GM19455 (cell line): ENCODE data around the gene IGF2R.
"Not testable (repeated sequence)": the region's sequence is repeated elsewhere in the genome, so short reads cannot be mapped to it uniquely, and the experiment has no call there.

Experiments
- ATAC-seq: cut with Tn5 transposase; IDR thresholded peaks from one replicate; pipeline ENCODE4 v1.9.1; 2021; ENCODE audit not compliant: unreplicated experiment

Gene IGF2R

DNA sequence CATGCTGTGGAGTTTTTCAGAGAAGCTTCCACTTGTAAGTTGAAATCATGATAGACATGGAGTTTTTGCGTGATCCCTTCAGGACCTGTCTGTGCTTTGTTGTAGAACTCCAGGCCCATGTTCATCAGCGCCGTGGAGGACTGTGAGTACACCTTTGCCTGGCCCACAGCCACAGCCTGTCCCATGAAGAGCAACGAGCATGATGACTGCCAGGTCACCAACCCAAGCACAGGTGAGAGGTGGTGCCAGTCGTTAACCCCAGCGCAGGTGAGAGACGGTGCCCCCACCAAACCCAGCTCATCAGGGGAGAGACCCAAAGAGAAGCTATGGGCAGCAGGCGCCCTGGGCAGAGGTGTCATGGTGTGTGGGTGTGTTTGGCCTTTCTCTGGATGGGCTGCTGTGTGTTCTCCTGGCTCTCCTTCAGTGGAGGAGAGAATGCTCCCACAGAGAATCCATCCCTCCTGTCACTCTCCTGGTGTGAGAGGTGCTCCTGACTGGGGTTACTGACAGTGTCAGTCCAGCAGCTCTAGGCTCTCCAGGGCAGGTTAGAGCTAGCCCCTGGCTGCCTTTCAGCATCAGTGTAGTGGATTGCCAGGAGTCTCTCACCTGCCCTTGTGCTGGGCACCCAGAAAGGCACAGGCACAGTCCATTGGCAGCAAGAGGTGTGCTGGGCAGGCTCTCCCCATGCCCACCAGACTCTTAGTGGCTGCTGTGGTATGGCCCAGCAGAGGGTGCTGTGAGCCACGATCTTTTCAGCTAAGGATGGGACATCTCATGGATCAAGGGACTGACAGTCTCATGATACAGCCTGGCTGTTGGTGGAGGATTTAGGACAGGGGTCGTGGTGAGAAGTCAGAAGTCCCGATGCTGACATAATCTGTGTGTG lies 103.2 kb downstream of the IGF2R start:
- ATAC-seq = no peak

DNA sequence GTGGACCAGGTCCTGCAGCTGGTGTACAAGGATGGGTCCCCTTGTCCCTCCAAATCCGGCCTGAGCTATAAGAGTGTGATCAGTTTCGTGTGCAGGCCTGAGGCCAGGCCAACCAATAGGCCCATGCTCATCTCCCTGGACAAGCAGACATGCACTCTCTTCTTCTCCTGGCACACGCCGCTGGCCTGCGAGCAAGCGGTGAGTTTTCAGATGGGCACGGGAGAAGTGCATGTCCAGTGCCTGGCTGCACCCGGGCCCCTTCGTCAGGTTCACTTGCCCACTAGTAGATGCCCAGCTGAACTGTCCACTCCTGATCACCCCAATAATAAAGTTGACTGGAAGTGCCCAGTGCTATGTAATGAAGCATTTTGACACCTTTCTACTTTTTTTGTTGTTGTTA lies 104.4 kb downstream of the IGF2R start:
- ATAC-seq = no peak

DNA sequence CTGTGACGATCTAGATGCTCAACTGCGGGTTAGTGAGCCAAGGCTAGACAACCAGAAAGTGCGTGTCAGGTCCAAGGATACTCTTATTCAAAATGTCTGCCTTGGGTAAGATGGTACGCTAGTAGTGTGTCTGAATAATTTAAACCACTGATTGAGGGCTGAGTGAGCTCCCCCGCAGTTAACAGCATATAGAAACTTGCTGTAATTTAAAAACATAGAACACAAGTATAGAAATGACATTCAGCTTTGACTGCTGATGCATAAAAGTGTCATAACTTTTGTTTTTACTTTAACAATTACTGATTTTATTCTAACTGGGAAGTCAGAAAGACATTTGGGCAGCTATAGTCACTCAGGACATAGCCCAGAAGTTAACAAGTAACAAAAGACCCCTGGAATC lies 107.1 kb downstream of the IGF2R start:
- no peak for ATAC-seq

DNA sequence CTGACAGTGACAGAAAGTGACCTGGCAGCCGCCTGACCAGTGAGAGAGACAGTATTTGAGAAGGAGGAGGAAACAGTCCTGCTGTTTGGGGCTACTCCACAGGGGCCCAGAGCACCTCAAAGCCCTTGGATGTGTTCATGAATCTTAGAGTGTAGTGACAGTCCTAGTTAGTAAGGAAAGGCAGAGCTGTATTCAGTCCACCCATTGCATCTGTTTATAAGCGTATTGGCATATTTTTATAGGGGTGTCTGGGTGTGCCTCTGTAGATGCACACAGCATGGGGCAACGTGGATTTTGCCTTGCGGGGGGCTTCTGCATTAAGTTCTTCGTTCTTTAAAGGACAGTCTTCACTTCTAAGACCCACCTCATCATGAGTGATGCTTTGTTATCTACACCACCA lies 108.1 kb downstream of the IGF2R start:
- ATAC-seq = no peak

DNA sequence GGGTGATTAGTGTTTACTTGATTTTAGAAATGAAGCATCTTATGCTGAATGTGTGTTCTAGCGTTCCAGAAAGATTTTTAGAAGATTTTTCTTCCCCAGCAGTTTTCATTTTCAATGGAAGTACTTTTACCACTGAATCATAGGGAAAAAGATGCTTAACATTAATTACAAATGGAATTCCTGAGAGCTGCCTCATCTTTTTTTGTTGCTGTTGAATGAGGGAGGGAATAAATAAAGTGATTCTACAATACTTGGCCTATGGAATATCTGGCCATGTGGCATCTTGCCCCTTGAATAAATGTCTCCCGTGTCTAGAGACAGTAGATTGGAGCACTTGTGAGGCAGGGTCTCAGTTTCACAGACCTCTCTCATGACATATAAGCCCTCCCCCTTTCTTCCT lies 108.6 kb downstream of the IGF2R start:
- no peak for ATAC-seq

DNA sequence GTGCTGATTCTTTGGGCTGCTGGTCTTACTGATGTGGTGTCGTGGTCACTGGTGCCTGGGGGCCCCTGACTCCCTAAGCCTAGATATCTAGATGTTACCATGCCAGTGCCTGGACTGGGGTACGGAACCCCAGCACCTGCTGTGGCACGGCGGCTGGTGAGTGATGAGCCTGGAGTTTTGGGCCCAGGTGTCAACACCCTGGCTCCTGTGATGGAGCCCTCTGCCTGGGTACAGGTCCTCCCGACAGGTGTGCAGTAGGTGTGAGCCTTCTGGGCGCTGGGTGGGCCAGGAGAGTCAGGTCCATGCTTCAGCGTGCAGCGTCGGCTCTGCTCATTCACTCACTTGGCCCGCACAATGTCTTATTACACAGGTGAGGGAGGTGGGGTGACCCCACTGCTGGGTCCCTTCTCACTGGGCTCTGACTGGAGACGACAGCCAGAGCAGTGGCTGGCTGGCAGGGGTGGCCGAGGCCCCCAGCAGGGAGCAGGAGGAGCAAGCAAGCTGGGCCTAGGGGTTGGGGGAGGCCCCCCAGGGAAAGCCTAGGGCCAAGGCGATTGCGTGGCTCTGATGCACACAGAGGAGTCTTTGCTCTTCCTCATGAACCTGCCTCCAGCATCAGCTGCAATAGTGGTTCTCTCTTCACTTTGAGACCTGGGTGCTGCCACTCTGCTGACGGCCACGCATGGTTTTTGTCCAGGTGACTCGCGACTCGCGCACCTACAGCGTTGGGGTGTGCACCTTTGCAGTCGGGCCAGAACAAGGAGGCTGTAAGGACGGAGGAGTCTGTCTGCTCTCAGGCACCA lies 110.2 kb downstream of the IGF2R start:
- no peak for ATAC-seq

DNA sequence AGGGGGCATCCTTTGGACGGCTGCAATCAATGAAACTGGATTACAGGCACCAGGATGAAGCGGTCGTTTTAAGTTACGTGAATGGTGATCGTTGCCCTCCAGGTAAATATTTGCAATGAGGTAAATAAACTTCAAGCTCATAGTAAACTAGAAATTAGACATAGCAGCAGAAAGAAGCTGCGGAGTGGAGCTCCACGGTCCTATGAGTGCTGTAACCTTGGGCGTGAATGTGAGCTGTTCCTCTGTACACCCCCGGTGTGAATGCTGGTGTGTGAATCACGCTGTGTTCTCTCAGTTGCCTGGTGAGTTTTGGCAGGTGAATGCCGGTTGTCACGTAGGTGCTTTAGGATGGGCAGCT lies 110.8 kb downstream of the IGF2R start:
- ATAC-seq = no peak

DNA sequence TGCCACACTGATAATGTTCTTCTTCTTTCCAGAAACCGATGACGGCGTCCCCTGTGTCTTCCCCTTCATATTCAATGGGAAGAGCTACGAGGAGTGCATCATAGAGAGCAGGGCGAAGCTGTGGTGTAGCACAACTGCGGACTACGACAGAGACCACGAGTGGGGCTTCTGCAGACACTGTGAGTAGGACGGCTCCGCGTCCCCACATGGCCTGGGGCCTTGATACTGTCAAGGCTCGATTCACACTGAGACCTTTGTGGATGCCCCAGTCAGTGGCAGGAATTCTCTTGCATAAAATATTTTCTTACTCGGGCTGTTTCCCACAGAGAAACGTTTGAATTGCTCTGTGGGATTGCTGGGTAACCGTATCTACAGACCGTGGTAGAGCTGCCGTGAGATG lies 111.2 kb downstream of the IGF2R start:
- no peak for ATAC-seq

DNA sequence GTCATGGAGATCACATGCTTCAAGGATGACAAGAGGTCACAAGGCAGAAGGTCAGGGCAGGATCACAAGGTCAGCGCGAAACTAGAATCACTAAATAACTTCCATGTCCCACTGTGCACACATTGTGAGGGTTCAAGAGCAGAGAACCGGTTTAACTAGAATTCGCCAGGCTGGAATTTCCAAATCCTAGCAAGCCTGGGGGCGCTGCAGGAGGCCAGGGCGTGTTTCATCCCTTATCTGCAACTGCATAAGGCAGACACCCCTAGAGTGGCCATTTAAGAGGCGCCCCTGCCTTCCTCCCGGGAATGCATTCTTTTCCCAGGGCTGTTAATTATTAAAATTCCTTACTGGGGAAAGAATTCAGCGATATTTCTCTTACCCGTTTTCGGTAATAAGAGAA lies 112.5 kb downstream of the IGF2R start:
- no peak for ATAC-seq

DNA sequence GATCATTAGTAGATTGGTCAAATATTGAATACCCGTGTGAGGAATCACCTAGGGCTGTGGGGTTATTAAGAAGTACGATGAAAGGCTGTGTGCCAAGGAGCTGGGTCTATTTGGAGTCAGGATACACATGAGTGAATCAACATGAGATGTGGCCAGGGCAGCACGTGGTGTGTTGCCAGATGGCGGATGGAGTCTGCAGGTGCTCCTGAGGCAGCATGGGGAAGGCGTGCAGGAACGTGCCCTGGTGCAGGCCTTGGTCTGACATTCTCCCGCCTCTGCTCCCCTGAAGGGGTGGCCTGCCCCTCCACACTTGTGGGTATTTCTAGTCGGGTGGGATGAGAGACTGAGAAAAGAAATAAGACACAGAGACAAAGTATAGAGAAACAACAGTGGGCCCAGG lies 113.7 kb downstream of the IGF2R start:
- no peak for ATAC-seq

DNA sequence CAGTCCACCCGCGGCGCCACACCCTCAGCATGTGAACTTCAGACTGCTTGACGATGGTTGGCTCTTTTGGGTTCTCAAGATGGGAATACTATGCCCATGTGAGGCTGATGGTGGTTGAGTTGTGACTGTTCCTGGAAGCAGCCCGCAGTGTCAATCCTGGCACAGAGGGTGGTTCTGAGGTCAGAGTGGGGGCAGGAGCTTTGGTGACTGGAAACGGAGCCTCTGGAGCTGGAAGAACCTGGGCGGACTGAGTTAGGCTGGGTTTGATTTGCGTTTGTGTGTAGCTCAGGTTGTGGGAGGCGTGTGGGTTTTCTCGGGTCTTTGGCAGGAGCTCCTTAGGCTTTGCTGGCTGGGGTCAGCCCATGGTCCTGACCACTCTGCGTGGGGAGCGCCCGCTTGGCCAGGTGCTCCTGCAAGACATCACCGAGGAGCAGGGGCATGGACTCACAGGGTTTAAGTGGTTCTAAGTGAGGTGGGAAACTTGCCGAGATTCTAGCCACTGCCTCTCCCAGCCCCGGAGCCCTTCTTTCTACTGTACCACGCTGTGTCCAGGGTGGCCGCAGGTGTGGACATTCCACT lies 115.4 kb downstream of the IGF2R start:
- no peak for ATAC-seq

DNA sequence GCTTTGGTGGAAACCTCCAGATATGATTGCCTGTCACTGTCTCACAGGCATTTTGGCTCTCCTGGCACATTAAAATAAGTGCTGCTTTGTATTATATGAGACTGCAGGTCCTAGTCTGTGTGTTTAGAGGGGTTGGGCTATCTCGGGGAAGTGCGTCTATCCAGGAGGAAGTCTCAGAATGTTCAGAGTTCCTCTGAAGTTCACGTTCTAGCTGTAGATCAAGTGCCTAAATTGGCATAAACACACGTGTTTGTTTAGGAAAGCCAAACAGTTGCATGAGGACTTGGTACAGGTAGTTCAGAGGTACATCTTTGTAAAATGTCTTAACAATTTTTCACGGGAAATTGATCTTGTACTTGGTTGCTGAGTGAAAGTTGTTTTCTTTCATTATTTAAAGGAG lies 116.3 kb downstream of the IGF2R start:
- ATAC-seq = no peak

DNA sequence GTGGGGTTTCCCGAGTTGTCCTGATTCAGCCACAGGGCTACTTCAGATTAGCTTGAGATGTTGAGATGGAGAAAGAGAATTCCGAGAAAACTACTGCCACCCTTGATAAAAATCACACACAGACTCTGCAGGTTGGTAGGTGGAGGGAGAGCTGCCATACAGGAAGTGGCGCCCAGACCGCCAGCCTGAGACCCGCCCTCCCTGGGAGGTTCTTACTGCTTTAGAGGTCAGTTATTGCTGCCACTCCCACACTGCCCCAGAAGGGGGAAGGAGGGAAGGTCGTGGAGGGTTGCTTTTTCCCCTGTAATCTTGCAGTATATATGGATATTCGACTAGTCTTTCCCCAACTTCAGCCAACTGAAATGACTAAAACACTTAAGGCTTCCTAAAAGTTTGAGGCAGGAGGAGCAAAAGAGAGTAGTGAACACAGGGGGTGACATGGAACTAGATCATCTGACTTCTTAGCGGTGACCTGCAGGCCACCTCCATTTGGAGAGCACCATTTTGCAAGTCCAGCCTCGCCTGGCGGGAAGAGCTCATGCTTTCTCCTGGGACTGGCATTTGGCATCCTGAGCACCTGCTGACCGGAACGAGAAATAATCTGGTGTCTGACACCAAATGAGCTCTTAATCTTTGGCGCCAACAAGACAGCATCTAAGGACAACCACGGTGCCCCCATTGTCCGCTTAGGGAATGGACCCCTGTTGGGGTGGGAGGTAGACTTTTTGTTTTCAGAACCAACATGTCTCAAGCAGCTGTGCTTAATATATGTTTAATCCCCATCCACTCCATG lies 117.0 kb downstream of the IGF2R start:
- no peak for ATAC-seq

DNA sequence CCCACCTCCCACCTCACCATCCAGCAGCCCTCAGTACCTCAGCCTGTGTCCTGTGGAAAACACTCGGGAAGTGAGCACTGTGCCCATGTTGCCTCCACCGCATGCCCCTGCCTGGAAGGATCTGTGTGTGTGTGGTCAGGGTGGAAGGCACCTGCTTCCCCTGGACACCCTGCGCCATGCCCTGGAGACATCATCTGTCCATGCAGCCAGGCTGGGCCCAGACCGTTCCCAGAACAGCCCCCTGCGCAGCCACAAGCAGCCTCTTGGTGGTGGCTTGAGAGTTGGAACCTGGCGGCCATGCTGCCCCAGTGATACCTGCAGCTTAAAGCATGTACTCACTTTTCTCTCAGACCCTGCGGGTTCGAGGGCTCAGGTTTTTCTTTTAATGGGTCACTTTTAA lies 117.9 kb downstream of the IGF2R start:
- no peak for ATAC-seq

DNA sequence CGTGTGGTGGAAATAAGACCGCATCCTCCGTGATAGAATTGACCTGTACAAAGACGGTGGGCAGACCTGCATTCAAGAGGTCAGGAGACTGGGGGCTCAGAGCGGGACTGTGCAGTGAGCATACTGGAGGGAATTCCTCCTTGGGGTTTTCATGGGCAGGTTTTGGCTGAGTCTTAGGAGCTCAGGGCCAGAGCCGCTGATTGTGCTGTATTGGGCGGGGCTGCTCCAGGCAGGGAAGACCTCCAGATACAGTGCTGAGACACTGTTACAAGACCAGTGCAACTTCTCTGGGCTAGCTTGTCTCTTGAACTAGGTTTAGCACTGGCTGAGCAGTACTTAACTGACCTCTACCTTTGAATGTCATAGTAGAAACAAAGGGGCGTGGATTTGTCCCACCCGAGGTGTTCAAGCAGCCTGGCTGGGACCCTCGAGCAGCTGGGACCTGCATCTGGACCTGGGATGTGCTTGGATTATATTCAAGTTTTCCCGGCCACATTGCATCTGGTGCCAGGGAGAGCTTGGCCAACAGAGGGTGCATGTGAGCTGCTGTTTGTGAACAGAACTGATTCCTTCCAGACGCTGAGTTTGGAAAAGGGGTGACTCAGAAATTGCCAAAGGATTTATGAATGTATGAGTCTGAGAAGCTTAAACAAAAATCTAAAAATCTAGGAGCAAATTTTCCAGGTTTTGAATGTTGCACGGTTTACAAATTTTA lies 119.3 kb downstream of the IGF2R start:
- ATAC-seq = no peak

DNA sequence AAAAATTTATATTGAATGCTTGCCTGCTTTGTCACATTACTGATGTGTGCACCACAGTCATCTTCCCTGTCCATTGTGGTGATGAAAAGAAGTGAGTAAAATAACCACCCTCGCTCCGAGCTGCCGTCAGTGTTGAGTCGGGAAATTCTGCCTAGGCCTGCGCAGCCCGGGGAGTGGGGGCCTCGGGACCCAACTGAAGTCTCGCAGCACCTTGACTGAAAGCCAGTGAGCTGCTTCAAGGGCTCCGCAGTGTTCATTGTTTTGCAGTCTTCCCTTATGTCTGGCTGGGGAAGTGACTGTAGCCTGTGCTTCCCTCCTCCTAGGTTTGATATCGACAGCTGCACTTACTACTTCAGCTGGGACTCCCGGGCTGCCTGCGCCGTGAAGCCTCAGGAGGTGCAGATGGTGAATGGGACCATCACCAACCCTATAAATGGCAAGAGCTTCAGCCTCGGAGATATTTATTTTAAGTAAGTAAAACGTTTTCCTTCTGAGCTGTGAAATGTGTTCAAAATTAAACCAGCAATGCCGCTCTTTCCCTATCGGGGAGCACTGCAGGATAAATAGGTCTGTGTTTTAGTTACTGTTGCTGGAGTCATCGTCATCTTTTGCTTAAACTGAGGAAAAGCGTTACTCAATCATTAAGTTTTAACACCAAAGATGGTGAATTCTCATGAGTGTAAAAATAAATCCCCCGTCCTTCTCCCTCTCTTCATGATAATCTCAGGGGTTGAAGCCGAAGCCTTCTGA lies 120.1 kb downstream of the IGF2R start:
- ATAC-seq = no peak

DNA sequence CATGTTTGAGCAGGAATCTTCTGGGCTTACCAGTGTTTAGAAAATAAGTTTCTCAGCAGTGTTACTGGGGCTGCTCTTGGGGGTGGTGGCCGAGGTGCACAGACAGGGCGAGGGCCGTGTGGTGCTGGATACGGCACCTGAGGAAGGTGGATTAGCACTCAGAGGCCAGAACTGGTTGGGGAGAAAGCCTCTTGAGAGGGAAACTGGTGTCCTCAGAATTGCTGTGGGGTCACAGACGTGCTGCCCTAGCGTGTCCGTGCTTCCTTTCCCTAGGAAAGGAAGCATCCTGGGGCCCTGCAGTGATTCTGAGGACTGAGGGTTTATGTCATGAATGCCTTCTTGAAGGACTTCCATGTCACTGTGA lies 120.6 kb downstream of the IGF2R start:
- no peak for ATAC-seq

DNA sequence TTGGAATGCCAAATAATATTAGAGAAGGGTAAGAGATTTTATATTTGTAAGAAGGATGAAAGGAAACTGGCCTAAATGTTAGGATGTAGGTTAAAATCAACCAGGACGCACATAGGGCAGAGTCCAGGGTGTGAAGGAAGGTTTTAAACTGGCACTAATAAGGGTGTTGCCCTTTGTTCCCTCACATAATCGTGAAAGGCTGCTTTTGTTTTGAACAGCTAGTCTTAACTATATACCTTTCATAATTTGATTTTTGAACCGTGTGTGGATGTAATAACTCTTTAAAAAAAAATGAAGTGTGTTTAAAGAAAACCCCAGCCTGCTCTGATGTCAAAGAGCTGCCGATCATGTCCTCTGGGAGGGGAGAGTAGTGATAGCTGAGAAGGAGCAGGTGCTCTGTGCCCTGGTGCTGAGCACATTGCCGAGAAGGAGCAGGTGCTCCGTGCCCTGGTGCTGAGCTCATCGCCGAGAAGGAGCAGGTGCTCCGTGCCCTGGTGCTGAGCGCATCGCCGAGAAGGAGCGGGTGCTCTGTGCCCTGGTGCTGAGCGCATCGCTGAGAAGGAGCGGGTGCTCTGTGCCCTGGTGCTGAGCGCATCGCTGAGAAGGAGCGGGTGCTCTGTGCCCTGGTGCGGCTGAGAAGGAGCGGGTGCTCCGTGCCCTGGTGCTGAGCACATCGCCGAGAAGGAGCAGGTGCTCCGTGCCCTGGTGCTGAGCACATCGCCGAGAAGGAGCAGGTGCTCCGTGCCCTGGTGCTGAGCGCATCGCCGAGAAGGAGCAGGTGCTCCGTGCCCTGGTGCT lies 121.8 kb downstream of the IGF2R start:
- not testable (repeated sequence) for ATAC-seq

DNA sequence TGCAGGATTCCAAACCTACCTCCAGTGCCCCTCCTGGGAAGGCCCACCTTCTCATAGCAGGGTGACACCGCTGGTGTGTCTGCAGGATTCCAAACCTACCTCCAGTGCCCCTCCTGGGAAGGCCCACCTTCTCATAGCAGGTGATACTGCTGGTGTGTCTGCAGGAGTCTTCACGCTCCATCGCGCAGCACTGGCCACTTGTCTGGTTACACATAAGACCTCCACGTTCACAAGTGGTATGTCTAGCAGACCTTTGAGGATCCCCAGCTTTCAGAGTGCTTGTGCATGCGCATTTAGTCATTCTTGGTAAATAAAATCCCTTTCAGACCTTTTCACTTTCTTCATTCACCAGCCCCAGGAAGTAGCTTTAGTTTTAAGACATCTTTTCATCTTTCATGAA lies 123.3 kb downstream of the IGF2R start:
- not testable (repeated sequence) for ATAC-seq
